Lung (tissue), 12 donors: Measurements from ENCODE around the gene AIP. TPM values are rescaled to one million over a fixed set of nuclear protein-coding genes. Genes with fewer than 3 reads are reported as not detected.

ENCODE experiments used
- ATAC-seq: fragments of 200-7000 bp; cut with Tn5 transposase; one replicate; pipeline ENCODE4 v1.9.1; 2020; ENCODE audit warnings: moderate number of reproducible peaks; ENCODE audit not compliant: insufficient read depth, low FRiP score
- DNase-seq, 3 donors: peaks; one replicate each; pipeline ENCODE4 v3.0.0-alpha.2; 2013 to 2017
- H3K27ac ChIP-seq, 2 donors: one replicate each; pipeline ENCODE4 v1.5.1; 2013; ENCODE audit warnings: mild to moderate bottlenecking in 2 of 2, moderate library complexity in 2 of 2, control low read depth in 1 of 2, inconsistent platforms in 1 of 2, low read depth in 1 of 2, low read length in 1 of 2
- H3K27me3 ChIP-seq, 3 donors: one replicate each; pipeline ENCODE4 v1.5.1; 2013; ENCODE audit warnings: low read length in 2 of 3; ENCODE audit not compliant: control insufficient read depth in 3 of 3, insufficient read depth in 3 of 3
- H3K36me3 ChIP-seq, 4 donors: one replicate each; pipeline ENCODE4 v1.5.1; 2013; ENCODE audit warnings: low read length in 4 of 4, mild to moderate bottlenecking in 1 of 4, moderate library complexity in 1 of 4; ENCODE audit not compliant: control insufficient read depth in 4 of 4, insufficient read depth in 4 of 4
- H3K4me1 ChIP-seq, 5 donors: one replicate each; pipeline ENCODE4 v1.5.1; 2013; ENCODE audit warnings: low read length in 5 of 5, mild to moderate bottlenecking in 2 of 5, moderate library complexity in 1 of 5; ENCODE audit not compliant: control insufficient read depth in 5 of 5, insufficient read depth in 5 of 5
- H3K4me3 ChIP-seq: one replicate; pipeline ENCODE4 v1.5.1; 2013; ENCODE audit warnings: mild to moderate bottlenecking, control low read depth, moderate library complexity
- H3K9ac ChIP-seq, 2 donors: one replicate each; pipeline ENCODE4 v1.5.1; 2013; ENCODE audit warnings: low read length in 2 of 2, control low read depth in 1 of 2; ENCODE audit not compliant: insufficient read depth in 1 of 2
- H3K9me3 ChIP-seq, 4 donors: one replicate each; pipeline ENCODE4 v1.5.1; 2013; ENCODE audit warnings: low read length in 3 of 4, mild to moderate bottlenecking in 1 of 4, moderate library complexity in 1 of 4; ENCODE audit not compliant: control insufficient read depth in 4 of 4, insufficient read depth in 3 of 4
- CTCF ChIP-seq: IDR thresholded peaks from 2 replicates; pipeline ENCODE4 v1.5.1; 2012; ENCODE audit warnings: mild to moderate bottlenecking; ENCODE audit errors: control extremely low read depth, extremely low read depth
- WGBS, 2 donors: extraction: QIAGEN DNeasy Blood & Tissue Kit; methylation state at CpG; one replicate each; pipeline ENCODE4 v1.1.7; 2013; 5-methylcytosine and 5-hydroxymethylcytosine counted together
- polyA plus RNA-seq, 2 donors: library from polyadenylated mRNA; stranded (reverse); fragments of 200-250 nt; gene quantifications; one replicate each; pipeline ENCODE4 v1.2.1, GENCODE V29; 2013
- total RNA-seq, 2 donors: library from RNA; depleted of rRNA in 1 of 2; stranded (reverse); fragments of >200 nt in 1 of 2; gene quantifications; one replicate each; pipeline ENCODE4 v1.2.1, GENCODE V29; 2014 to 2021
- donor health status: control.
- donor health status: control.
- donor health status: Bipolar disorder and iron deficiency.
- donor health status: healthy.
- donor health status: DM: yes; HTN: yes; CAD: no.

Gene AIP
- total and polyA plus RNA-seq, 4 donors = 60.0 to 126 (median 73.8) TPM

DNA sequence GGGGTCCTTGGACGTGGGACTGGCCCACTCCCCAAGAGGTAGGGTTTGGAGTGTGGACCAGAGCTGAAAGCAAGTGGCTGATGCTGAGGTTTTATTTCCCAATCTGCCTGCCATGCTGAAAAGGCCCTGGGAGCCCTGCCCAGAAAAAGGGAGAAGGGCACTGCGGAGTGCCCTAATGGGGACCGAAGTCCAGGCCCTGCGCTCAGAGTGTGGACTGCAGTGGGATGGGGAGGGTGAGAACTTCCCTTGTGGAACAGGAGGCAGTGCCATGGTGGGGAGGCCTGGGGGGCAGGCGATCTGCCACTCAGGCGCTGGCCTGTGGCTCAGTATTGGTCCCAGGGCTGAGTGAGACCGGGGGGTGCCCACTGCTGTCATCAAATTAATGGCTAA, 34.6 kb upstream of the AIP start:
- no peak for TF ChIP-seq CTCF
- H3K9ac ChIP-seq = no peak overlapping the region
- H3K36me3 ChIP-seq = no peaks in the 10 kb centered on the region
- no peak for ATAC-seq
- H3K4me1 ChIP-seq = no peaks in the 10 kb centered on the region
- no peak overlapping the region for H3K4me3 ChIP-seq
- H3K27ac ChIP-seq = no peak overlapping the region
- 93 to 94% methylated on average over 7 of the region's 7 CpGs for WGBS, 2 donors
- no peak for DNase-seq
- no peaks in the 10 kb centered on the region for H3K9me3 ChIP-seq
- H3K27me3 ChIP-seq = no peaks in the 10 kb centered on the region

DNA sequence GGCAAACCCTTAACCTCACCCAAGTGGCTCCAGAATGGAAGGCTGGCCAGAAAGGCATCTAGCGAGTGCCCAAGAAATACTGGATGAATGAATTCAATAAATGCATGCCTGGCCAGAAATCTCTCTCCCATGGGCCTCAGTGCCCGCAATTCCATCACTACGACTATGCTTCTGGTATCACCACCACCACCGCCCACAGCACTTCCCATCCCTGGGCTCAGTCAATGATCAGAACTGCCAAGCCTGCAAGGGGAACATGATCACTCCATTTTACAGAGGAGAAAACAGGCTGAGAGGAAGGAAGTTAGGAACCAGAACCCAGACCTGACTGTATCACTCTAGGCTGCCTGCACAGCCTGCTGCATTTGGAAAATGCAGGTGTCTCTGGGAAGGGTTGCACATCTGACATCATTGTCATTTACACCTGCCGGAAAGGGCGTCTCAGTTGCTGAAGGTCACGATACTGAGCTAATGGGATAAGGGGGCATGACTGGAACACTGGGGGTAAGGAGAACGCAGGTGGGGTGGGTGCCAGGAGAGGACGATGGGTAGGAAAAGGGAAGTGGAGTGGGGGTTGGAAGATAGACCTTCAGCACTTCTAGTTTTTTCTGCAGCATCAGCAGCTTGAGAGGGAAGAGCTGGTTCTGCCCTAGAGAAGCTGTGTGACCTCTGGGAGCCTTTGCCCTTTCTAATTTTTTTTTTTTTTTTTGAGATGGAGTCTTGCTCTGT, 33.5 kb upstream of the AIP start:
- no peaks in the 10 kb centered on the region for H3K4me1 ChIP-seq
- no peaks in the 10 kb centered on the region for H3K9me3 ChIP-seq
- ATAC-seq = no peak
- no peak overlapping the region for H3K27ac ChIP-seq
- TF ChIP-seq CTCF = no peak
- H3K4me3 ChIP-seq = no peak overlapping the region
- no peaks in the 10 kb centered on the region for H3K27me3 ChIP-seq
- H3K36me3 ChIP-seq = no peaks in the 10 kb centered on the region
- 58 to 65% methylated on average over 9 of the region's 9 CpGs for WGBS, 2 donors
- DNase-seq = no peak
- no peak overlapping the region for H3K9ac ChIP-seq

DNA sequence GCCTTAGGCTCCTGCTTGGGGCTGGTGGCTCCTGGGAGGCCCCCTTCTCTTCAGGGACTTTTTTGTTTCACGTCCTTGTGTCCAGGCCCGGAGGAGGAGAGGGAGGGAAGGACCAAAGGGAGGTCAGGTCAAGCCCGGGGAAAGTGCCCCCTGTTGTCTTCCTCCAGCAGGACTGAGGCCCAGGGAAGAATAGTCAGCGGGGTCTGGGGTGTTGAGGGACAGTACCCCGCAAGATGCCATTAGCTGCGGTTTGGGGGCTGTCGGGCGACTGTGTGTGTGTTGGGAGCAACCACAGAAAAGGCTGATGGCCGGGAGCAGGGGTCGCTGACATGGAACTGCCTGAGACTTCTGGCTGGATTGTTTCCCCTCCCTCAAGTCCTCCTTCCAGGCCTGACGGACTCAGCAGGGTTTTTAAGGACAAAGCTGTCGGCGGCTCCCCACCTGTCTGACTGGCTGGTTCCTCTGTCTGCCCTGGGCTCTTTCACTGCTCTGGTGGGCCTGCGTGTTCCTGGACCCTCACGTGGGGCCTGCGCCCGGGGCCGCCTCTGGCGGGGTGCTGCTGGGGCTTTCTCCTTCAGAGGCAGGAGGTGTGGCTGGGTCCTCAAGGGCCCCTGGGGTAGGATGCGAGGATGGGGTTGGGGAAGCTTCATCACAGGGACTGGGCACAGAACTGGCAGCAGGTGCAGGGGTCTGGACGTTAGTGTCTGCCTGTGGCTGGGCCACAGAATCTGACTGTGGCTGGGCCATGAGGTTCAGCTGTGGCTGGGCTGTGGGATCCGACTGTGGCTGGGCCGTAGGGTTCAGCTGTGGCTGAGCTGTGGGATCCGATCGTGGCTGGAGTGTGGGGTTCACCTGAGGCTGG, 31.8 kb upstream of the AIP start:
- Histone ChIP-seq H3K27me3 (no peaks in the 10 kb centered on the region), H3K9me3 (no peaks in the 10 kb centered on the region), H3K36me3 (no peaks in the 10 kb centered on the region), H3K27ac (no peak overlapping the region), H3K4me1 (no peaks in the 10 kb centered on the region), H3K4me3 (no peak overlapping the region), H3K9ac (no peak overlapping the region)
- no peak for TF ChIP-seq CTCF
- ATAC-seq (no peak), DNase-seq (no peak)
- 91 to 94% methylated on average over 25 of the region's 25 CpGs for WGBS, 2 donors
